ENCODE measurements around the gene VPREB1. TPM values are rescaled to one million over a fixed set of nuclear protein-coding genes. Genes with fewer than 3 reads are reported as not detected.

Gene VPREB1
- total RNA-seq, 2 experiments from 2014 or later, result 1.7 to 3.6 TPM

- Histone ChIP-seq H2AFZ (ENCODE audit: low read length) (no peak overlapping the region), H3K36me3 (ENCODE audit: insufficient read depth, low read length) (peaks cover 12% of the 10 kb centered on the region), H3K27ac (ENCODE audit: low read depth, low read length, poor library complexity, severe bottlenecking) (peak overlapping the region; percentile 95), H3K4me1 (ENCODE audit: insufficient read depth, low read length, poor library complexity, severe bottlenecking) (peaks cover 75% of the 10 kb centered on the region), H3K79me2 (ENCODE audit: insufficient read depth, low read depth, low read length) (peaks cover 26% of the 10 kb centered on the region), H3K4me2 (ENCODE audit: low read length) (peak overlapping the region; percentile 90), H3K9me2 (ENCODE audit: insufficient read depth, low read length) (no peaks in the 10 kb centered on the region), H3K4me3 (ENCODE audit: low read depth, low read length, poor library complexity, severe bottlenecking) (no peak overlapping the region), H3K9me3 (ENCODE audit: low read length) (no peaks in the 10 kb centered on the region), H4K20me1 (ENCODE audit: insufficient read depth, low read length) (no peaks in the 10 kb centered on the region)
- intact Hi-C loops (cut with micrococcal nuclease; ENCODE audit: unreplicated experiment), result loop anchor here (5.0 to 10.0 kb wide), 4 partner anchors 157 to 735 kb away; no protein-coding TSS in a partner anchor
- TF ChIP-seq CTCF (conservative IDR thresholded peaks at IDR 0.05; ENCODE audit: low read length) (no peak), EZH2phosphoT487 (IDR thresholded peaks at IDR 0.05; ENCODE audit: borderline replicate concordance, low read depth, low read length) (no peak)
- DNase-seq (ENCODE audit: low spot score), result no peak
- ChIA-PET CTCF (ENCODE audit: unreplicated experiment) (interaction anchor here (0.8 to 1.9 kb wide), 3 partner anchors 32 to 89 kb away, joined by 3 to 9 read pairs (median 5); no protein-coding TSS in a partner anchor), POLR2A (interaction anchor here (0.6 to 3.8 kb wide), 6 partner anchors 13 to 111 kb away, joined by 3 to 31 read pairs (median 4); no protein-coding TSS in a partner anchor)
- BruUV-seq (replicated peaks), result no TSS peak
Measured at GRCh38 chr22:22199634-22200033, 45.0 kb upstream of the VPREB1 start.

GRCh38 chr22:22200569-22201184 lies 43.9 kb upstream of the VPREB1 start:
- Histone ChIP-seq H2AFZ (ENCODE audit: low read length) (peak overlapping the region; percentile 45; the same call in 1 of the 2 replicates), H3K4me3 (ENCODE audit: low read depth, low read length, poor library complexity, severe bottlenecking) (peak overlapping the region; percentile 17), H3K9me2 (ENCODE audit: insufficient read depth, low read length) (no peaks in the 10 kb centered on the region), H3K27ac (ENCODE audit: low read depth, low read length, poor library complexity, severe bottlenecking) (peak overlapping the region; percentile 95), H3K36me3 (ENCODE audit: insufficient read depth, low read length) (peaks cover 12% of the 10 kb centered on the region), H4K20me1 (ENCODE audit: insufficient read depth, low read length) (no peaks in the 10 kb centered on the region), H3K79me2 (ENCODE audit: insufficient read depth, low read depth, low read length) (peaks cover 20% of the 10 kb centered on the region), H3K4me2 (ENCODE audit: low read length) (peak overlapping the region; percentile 90), H3K9me3 (ENCODE audit: low read length) (no peaks in the 10 kb centered on the region), H3K4me1 (ENCODE audit: insufficient read depth, low read length, poor library complexity, severe bottlenecking) (peaks cover 79% of the 10 kb centered on the region)
- intact Hi-C loops (cut with micrococcal nuclease; ENCODE audit: unreplicated experiment), result loop anchor here (10.0 kb wide), 2 partner anchors 394 to 734 kb away; no protein-coding TSS in a partner anchor
- no peak for TF ChIP-seq CTCF (conservative IDR thresholded peaks at IDR 0.05; ENCODE audit: low read length)
- TF ChIP-seq EZH2phosphoT487 (IDR thresholded peaks at IDR 0.05; ENCODE audit: borderline replicate concordance, low read depth, low read length), result no peak
- CTCF ChIA-PET (ENCODE audit: unreplicated experiment), result interaction anchor here (0.6 to 1.9 kb wide), 5 partner anchors 33 to 177 kb away, joined by 3 to 9 read pairs (median 5); no protein-coding TSS in a partner anchor
- BruUV-seq (replicated peaks), result no TSS peak
- POLR2A ChIA-PET, result interaction anchor here (1.0 to 3.8 kb wide), 7 partner anchors 10 to 103 kb away, joined by 3 to 31 read pairs (median 5); no protein-coding TSS in a partner anchor
- peak; percentile 30 for DNase-seq (ENCODE audit: low spot score)

Measured in OCI-LY7 (cell line).